Left cardiac atrium (tissue), 4 donors: Measurements from ENCODE around the gene MEF2D. TPM values are rescaled to one million over a fixed set of nuclear protein-coding genes. Genes with fewer than 3 reads are reported as not detected.

Source experiments
- ATAC-seq, 2 donors: fragments of 200-7000 bp; cut with Tn5 transposase; one replicate each; pipeline ENCODE4 v1.9.1; 2020; ENCODE audit warnings: mild to moderate bottlenecking in 2 of 2, moderate library complexity in 2 of 2
- DNase-seq: peaks from one replicate; pipeline ENCODE4 v3.0.0-alpha.2; 2020
- intact Hi-C, 2 donors: fragments of 100-400 bp; cut with DNase I; formaldehyde crosslinking; loops; one replicate each; pipeline versions ENCODE4 v1.14.1 to v1.15.1; 2022 to 2023
- total RNA-seq, 2 donors: library from RNA; stranded (reverse); fragmentation: NEBNext Ultra II Directional; extraction: Animal tissue kit (Norgen Biotek cat#: 25700); gene quantifications; one replicate each; pipeline ENCODE4 v1.2.1, GENCODE V29; 2021
- donor health status: DM: no; HTN: yes; CAD: no.
- donor health status: DM: no; HTN: yes; CAD: no; lungs with severe emphysema.
- donor health status: DM: yes; HTN: yes; CAD: no.
- donor health status: Dilated cardiomyopathy.

The MEF2D gene
- total RNA-seq, 2 donors from 2014 or later: 69.0 to 81.7 TPM

- intact Hi-C loops: no loop called here
- ATAC-seq (no peak), DNase-seq (no peak)
These were observed 3.9 kb upstream of the MEF2D start for GRCh38 chr1:156504438-156504813.

- intact Hi-C loops: no loop called here
- no peak for ATAC-seq
- DNase-seq: no peak
These were observed 3.3 kb upstream of the MEF2D start for GRCh38 chr1:156503698-156504437.

- intact Hi-C loops: no loop called here
These were observed 2.5 kb upstream of the MEF2D start for GRCh38 chr1:156502894-156503697.

GRCh38 chr1:156502391-156502893, 1.9 kb upstream of the MEF2D start:
- no peak for ATAC-seq
- no peak for DNase-seq
- intact Hi-C loops: no loop called here

More at GRCh38 chr1:156502894-156503697, 2.5 kb upstream of the MEF2D start:
- peak; percentile 16 to 17 for ATAC-seq
- DNase-seq: peak; percentile 90

- intact Hi-C loops: no loop called here
- peak; percentile 95 for DNase-seq
These were observed 375 bp upstream of the MEF2D start for GRCh38 chr1:156500793-156501506.

GRCh38 chr1:156499842-156500542, 583 bp downstream of the MEF2D start:
- ATAC-seq (peak; percentile 11 to 17), DNase-seq (peak; percentile 75)
- intact Hi-C loops: no loop called here

More at GRCh38 chr1:156500793-156501506, 375 bp upstream of the MEF2D start:
- ATAC-seq: peak; percentile 86 to 87

- intact Hi-C loops: no loop called here
- ATAC-seq: no peak
- DNase-seq: no peak
These were observed 1.3 kb downstream of the MEF2D start for GRCh38 chr1:156499194-156499841.

- DNase-seq: peak; percentile 77
- ATAC-seq: peak in 1 of 2 donors; percentile 0
- intact Hi-C loops: no loop called here
These were observed 2.0 kb downstream of the MEF2D start for GRCh38 chr1:156498432-156499193.

GRCh38 chr1:156497743-156498431, 2.7 kb downstream of the MEF2D start:
- DNase-seq (no peak), ATAC-seq (no peak)
- intact Hi-C loops: no loop called here

GRCh38 chr1:156497078-156497742, 3.4 kb downstream of the MEF2D start:
- intact Hi-C loops: no loop called here
- DNase-seq (peak; percentile 35), ATAC-seq (no peak)

- no peak for ATAC-seq
- intact Hi-C loops: no loop called here
These were observed 4.3 kb downstream of the MEF2D start for GRCh38 chr1:156496211-156496761.

GRCh38 chr1:156495401-156496140, 5.0 kb downstream of the MEF2D start:
- intact Hi-C loops: no loop called here
- ATAC-seq: peak in 1 of 2 donors; percentile 4
- peak; percentile 76 for DNase-seq

More at GRCh38 chr1:156496211-156496761, 4.3 kb downstream of the MEF2D start:
- DNase-seq: no peak

- intact Hi-C loops: no loop called here
- DNase-seq (no peak), ATAC-seq (no peak)
These were observed 6.2 kb downstream of the MEF2D start for GRCh38 chr1:156494309-156494895.

GRCh38 chr1:156493742-156494141, 6.8 kb downstream of the MEF2D start:
- ATAC-seq (no peak), DNase-seq (no peak)
- intact Hi-C loops: no loop called here

GRCh38 chr1:156493154-156493631, 7.4 kb downstream of the MEF2D start:
- intact Hi-C loops: no loop called here
- ATAC-seq (peak in 1 of 2 donors; percentile 1), DNase-seq (no peak)
